GM11168 (cell line): Measurements from ENCODE around the gene ARHGAP1.

Source experiments
- in situ Hi-C: fragments of 300-500 bp; cut with MboI; formaldehyde crosslinking; loops from one replicate; pipeline ENCODE4 v1.12.0; 2022; ENCODE audit warnings: low sequenced_read_pairs; ENCODE audit not compliant: unreplicated experiment

The ARHGAP1 gene

DNA sequence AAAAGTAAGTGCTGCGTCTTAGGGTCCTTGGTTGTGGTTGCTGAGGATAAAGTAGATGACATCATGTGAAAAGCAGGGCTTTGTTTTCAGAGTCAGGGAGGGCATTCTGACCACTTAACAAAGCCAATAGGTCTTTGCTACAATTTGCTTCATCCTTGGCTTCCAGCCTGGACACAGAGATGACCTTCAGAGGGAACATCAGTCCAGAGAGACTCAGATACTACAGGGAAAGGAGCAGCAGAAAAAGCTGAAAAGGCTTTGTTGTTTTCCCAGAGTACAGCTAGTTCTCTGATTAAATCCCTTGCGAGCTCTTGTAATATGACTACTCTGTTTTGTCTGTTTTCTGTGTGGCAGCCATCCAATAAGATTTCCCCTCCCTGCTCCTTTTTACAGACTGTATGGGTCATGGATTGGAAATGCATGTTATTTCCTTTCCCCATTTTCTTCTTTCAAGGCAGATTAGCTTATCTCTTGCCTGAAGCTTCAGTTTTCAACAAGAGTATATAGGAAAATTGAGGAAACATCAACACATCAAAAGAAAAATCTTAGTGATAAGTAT, 51.2 kb downstream of the ARHGAP1 start:
- in situ Hi-C loops: no loop called here

DNA sequence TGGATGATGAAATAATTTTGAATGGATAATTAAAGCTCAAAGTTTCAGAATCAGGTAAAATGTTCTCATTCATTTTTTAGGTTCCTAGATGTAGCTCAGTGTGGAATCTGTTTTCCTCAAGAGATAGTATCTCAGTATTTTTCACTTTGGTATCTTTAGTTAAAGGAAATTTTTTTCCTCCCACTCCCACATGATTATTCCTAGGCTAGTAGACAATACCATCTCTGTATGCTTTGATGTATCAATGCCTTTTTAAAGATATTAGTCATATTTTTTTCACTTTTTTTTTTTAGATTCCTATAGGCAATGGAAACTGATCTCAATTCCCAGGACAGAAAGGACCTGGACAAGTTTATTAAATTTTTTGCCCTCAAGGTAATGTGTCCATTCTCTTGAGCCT, 56.4 kb downstream of the ARHGAP1 start:
- in situ Hi-C loops: no loop called here

DNA sequence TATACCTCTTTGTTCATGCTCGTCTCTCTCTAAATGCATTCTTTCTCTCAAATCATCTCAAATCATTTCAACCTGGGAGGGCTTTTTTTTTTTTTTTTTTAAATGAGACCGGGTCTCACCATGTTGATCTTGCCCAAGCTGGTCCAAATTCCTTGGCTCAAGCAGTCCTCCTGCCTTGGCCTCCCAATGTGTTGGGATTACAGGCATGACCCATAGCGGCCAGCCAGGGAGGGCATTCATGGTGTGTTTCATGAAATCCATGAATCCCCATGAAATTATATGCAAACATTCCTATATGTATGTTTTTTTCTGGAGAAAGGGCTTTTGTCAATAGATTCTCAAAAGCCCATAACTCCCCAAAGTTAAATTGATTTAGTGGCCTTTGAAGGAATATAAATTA, 56.9 kb downstream of the ARHGAP1 start:
- in situ Hi-C loops: no loop called here

DNA sequence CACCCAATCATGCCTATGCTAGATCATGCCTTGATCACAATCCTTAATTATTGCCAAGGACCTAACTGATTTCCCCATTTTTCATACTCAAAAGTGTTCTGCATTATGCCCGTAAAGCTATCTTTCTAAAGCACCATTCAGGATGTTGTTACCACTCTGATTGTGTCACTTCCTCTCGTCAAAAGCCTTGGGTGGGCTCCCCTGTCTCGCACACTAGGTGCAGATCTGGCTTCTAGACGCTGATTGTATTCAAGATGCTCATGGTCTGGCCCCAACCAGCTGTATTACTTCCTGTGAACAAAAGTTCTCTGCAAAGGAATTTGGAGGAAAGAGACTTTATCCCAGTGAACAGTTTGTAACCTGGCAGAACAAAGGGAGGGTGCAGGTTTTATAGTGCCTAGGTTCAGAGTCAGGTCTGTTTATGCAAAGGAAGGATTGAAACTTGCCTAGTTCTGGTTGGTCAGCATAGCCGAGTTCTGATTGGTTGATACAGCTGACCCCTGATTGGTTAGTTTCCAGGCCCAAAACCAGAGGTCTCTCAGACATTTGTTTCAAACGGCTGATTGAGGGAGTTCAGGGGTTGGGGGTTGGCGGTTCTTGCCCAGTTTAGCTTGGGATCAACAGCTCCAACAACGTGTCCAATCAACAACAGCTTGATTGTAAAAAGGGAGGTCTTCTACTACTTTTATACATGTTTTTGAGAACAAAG, 57.6 kb downstream of the ARHGAP1 start:
- in situ Hi-C loops: no loop called here

DNA sequence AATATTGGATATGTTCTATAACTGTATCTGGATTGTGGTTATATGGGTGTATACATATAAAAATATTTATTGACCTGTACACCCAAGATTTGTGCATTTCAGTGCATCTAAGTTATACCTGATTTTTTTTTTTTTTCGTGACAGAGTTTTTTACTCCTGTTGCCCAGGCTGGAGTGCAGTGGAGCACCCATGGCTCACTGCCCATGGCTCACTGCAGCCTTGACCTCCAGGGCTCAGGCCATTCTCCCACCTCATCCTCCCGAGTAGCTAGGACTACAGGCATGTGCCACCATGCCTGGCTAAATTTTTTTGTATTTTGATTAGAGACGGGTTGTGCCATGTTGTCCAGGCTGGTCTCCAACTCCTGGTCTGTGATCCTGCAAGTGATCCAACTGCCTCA, 58.8 kb downstream of the ARHGAP1 start:
- in situ Hi-C loops: no loop called here

DNA sequence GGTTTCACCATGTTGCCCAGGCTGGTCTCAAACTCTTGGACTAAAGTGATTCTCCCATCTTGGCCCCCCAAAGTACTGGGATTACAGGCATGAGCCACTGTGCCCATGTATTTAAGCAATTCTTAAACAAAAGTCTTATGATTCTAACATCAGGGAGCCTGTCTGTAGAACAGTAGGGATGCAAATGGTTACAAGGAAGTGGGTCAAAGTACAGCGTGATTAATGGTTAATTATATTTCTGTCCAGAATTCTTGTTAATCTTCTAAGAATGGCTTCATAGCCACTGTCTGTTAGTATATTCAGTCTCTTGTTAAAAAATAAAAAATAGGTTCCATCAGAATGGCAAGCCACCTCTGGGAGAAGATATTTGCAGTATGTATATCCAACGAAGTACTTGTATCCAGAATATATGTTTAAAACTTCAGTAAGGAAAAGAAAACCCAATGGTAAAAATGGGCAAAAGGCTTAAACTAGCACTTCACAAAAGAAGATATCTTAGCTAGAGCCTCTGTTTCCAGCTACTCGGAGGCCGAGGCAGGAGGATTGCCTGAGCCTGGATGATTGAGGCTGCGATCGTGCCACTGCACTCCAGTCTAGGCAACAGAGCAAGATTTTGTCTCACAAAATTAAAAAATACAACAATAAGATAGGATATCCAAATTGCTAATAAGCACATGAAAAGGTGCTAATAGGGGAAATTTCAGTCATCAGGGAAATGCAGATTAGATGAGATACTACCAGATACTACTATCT, 60.2 kb downstream of the ARHGAP1 start:
- in situ Hi-C loops: no loop called here

DNA sequence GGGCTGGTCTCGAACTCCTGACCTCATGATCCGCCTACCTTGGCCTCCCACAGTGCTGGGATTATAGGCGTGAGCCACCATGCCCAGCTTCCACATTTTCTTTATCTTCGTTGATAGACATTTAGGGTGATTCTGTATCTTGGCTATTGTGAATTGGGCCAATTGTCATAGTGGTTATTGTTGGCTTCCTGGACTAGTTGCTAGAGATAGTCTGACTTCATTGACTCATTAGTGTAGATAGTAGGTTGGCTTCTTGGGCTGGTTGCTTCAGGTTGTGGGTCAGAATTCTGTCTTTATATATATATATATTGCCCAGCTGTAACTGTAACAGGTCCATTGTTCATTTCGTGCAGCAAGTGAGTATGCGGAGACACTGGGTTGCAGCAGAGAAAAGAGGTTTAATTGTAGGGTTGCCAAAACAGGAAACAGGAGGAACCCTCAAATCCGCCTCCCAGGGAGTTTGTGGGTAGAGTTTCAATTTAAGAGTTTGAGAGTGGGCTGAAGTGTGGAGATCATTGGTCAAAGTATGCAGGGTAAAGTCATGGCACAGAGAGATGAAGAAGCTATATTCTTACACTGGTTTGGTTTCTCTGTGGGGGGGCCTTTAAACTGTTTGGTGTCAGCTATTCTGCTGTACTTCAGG, 61.1 kb downstream of the ARHGAP1 start:
- in situ Hi-C loops: no loop called here

DNA sequence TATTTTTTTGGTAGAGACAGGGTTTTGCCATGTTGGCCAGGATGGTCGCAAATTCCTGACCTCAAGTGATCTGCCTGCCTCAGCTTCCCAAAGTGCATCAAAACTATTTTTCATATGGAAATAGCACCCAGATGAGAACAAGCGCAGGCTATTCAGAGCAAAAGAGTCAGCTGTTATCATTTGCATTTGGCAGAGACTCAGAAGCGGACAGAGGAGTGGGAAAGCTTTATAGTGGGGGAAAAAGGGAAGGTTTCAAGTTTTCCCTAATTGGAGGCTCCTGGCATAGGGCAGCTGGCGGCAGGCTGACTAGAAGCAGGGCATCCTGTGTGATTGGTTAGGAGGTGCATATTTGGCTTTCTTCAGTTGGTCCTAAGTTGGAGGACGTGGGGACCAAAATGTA, 62.9 kb downstream of the ARHGAP1 start:
- in situ Hi-C loops: no loop called here

DNA sequence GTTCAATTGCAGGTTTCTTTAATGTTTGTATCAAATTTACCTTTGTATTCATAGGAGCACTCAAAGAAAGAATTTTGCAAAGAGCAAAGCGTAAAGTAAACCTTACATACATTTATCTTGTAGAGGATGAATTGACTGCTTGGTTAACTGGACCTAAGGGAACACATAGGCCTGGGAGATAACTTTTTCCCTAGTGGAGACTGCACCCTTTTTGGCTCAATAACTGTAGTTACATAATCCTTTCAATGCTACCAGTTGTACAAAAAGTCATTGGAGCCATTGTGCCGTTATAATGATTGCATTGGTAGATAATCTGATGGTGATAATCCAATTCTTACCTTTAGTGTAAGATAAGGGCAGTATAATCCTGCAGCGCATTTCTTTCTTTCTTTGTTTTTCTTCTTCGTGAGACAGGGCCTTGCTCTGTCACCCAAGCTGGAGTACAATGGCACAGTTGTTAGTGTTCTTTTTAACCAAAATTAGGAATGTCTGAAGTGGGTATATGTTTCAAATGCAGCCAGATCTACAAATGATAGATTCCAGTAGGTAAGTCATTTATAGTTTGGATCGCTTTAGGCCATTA, 64.8 kb downstream of the ARHGAP1 start:
- in situ Hi-C loops: no loop called here

DNA sequence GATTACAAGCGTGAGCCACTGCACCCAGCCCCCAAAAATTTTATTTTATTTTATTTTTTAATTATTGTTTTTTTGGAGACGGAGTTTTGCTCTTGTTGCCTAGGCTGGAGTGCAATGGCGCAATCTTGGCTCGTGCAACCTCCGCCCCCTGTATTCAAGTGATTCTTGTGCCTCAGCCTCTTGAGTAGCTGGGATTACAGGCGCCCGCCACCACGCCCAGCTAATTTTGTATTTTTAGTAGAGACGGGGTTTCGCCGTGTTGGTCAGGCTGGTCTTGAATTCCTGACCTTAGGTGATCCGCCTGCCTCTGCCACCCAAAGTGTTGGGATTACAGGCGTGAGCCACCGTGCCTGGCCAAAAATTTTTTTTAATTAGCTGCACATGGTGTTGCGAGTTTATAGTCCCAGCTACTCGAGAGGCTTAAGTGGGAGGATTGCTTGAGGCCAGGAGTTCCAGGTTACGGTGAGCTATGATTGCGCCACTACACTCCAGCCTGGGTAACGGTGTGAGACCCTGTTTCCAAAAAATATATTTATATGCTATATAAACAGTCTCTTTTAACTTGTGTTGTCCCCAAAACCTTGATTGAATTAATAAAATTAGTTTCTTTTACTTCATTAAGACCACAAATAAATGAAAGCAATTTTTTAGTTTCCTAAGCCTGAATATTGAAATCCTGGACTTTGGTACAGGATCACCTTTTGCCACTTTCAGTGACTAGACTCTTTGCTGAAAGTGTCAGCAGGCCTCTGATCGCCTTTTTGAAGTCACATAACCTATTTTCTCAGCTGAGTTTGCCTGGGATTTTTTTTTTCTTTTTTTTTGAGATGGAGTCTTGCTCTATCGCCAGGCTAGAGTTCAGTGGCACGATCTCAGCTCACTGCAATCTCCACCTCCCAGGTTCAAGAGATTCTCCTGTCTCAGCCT, 66.9 kb downstream of the ARHGAP1 start:
- in situ Hi-C loops: no loop called here

DNA sequence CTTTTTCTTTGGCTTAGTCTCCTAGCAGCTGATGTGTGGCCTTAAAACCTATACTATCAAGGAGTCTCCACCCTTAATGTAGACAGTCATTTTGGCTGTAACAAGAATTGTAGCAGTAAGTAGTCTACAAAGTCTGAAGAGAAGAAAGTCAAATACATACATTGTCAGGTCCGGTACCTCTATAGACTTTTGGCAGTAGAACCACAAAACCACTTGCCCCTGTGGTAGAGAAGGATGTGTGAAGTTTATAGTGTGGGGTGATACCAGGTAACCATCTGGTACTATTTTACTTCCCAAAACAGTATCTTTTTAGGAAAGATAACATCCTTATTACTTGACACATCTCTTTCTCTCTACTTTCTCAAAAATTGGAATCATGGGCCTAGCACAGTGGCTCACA, 67.9 kb downstream of the ARHGAP1 start:
- in situ Hi-C loops: no loop called here

DNA sequence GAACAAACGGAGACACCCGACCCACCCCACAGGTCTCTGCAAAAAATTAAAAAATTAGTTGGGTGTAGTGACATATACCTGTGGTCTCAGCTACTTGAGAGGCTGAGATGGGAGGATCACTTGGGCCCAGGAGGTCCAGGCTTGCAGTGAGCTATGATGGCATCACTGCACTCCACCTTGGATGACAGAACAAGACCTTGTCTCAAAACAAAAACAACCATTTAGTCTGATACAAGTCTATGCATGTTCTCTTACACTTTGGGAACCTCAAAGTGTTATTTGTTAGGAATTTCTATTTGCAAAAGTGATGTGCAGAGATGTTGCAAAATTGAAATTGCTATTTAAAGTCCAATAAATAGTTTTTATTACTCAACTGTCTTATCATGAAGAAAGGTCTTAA, 68.7 kb downstream of the ARHGAP1 start:
- in situ Hi-C loops: no loop called here

DNA sequence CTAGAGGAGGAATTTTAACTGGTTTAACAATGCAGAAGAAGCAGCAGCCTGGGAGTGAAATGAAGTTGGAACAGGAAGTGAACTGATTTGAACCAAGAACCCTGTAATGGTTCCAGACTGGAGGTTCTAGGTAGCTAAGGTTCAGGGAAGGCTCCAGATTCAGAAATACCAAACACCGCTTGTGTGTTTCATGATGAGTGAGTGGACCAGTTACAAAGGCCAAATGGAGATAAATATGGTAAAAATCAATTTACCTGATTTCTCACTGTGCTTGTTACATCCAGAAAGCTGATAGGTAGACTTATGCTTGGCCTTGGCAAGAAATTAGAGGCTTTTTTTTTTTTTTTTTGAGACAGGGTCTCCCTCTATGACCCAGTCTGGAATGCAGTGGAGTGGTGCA, 70.2 kb downstream of the ARHGAP1 start:
- in situ Hi-C loops: no loop called here

DNA sequence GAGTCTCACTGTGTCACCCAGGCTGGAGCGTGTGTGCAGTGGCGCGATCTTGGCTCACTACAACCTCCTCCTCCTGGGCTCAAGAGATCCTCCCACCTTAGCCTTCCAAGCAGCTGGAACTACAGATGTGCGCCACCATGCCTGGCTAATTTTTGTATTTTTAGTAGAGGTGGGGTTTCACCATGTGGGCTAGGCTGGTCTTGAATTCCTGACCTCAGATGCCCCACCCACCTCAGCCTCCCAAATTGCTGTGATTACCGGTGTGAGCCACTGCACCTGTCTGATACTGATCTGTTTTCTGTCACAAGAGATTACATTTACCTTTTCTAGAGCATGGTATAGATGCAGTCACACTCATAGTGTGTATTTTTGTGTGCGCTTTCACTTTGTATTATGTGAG, 71.5 kb downstream of the ARHGAP1 start:
- in situ Hi-C loops: no loop called here
